Glutamatergic neuron (in vitro differentiated cells): ENCODE results near the gene ZNF628. TPM values are rescaled to one million over a fixed set of nuclear protein-coding genes. Genes with fewer than 3 reads are reported as not detected.

ENCODE experiments used
- DNase-seq: peaks from one replicate; pipeline ENCODE4 v3.0.0; 2022
- H3K27ac Mint-ChIP-seq: one replicate; pipeline ENCODE4 v1.8.0; 2020; ENCODE audit warnings: mild to moderate bottlenecking, mixed read lengths, inconsistent platforms; ENCODE audit not compliant: unreplicated experiment
- H3K27me3 Mint-ChIP-seq: one replicate; pipeline ENCODE4 v1.8.0; 2020; ENCODE audit warnings: mild to moderate bottlenecking, moderate library complexity, mixed read lengths, inconsistent platforms; ENCODE audit not compliant: unreplicated experiment
- H3K36me3 Mint-ChIP-seq: one replicate; pipeline ENCODE4 v1.8.0; 2020; ENCODE audit warnings: mild to moderate bottlenecking, mixed read lengths, inconsistent platforms; ENCODE audit not compliant: unreplicated experiment
- H3K4me1 Mint-ChIP-seq: one replicate; pipeline ENCODE4 v1.8.0; 2020; ENCODE audit warnings: mild to moderate bottlenecking, low read depth, mixed read lengths, inconsistent platforms; ENCODE audit not compliant: unreplicated experiment
- H3K4me3 Mint-ChIP-seq: one replicate; pipeline ENCODE4 v1.8.0; 2020; ENCODE audit warnings: mild to moderate bottlenecking, mixed read lengths, inconsistent platforms; ENCODE audit not compliant: unreplicated experiment
- H3K9me3 Mint-ChIP-seq: one replicate; pipeline ENCODE4 v1.8.0; 2020; ENCODE audit warnings: mild to moderate bottlenecking, moderate library complexity, mixed read lengths, inconsistent platforms; ENCODE audit not compliant: unreplicated experiment
- CTCF ChIP-seq: fragments of 200-600 bp; sonication (generic); IDR thresholded peaks from one replicate; pipeline ENCODE4 v1.5.0; 2021; ENCODE audit not compliant: partially characterized antibody, unreplicated experiment
- total RNA-seq: library from RNA; stranded (reverse); fragmentation: NEBNext Ultra II Directional; extraction: Animal tissue kit (Norgen Biotek cat#: 25700); gene quantifications from one replicate; pipeline ENCODE4 v1.2.1, GENCODE V29; 2021; ENCODE audit not compliant: unreplicated experiment

ZNF628 gene
- total RNA-seq, 1 donor from 2014 or later = 13.7 TPM

- no peak for TF ChIP-seq CTCF
- Mint-ChIP-seq H3K27ac (peak overlapping the region; percentile 52), H3K4me1 (peaks cover 15% of the 10 kb centered on the region), H3K36me3 (no peaks in the 10 kb centered on the region), H3K9me3 (peaks cover 8% of the 10 kb centered on the region), H3K4me3 (peak overlapping the region; percentile 81), H3K27me3 (peaks cover 6% of the 10 kb centered on the region)
- peak; percentile 77 for DNase-seq
Measured at GRCh38 chr19:55460670-55461258, 15.7 kb upstream of the ZNF628 start.

- peak within 1 kb of the TSS; percentile 81 for H3K4me3 Mint-ChIP-seq
- DNase-seq = peak; percentile 100
- TF ChIP-seq CTCF = peak; percentile 12
- H3K4me1 Mint-ChIP-seq = peaks cover 15% of the 10 kb centered on the region
- peak within 1 kb of the TSS; percentile 52 for H3K27ac Mint-ChIP-seq
- peaks cover 7% of the 10 kb centered on the region for H3K27me3 Mint-ChIP-seq
- peaks cover 11% of the 10 kb centered on the region for H3K9me3 Mint-ChIP-seq
- H3K36me3 Mint-ChIP-seq = no peaks in the 10 kb centered on the region
Measured at GRCh38 chr19:55461259-55461973, 15.0 kb upstream of the ZNF628 start, which contains the start of gene ISOC2. Gene ISOC2, minus strand, starts transcription at chr19:55461642. Its CDS starts 5,156 bp downstream, at chr19:55456486.

GRCh38 chr19:55461974-55462626 lies 14.3 kb upstream of the ZNF628 start:
- Mint-ChIP-seq H3K36me3 (no peaks in the 10 kb centered on the region), H3K4me1 (peaks cover 15% of the 10 kb centered on the region), H3K27me3 (peaks cover 7% of the 10 kb centered on the region), H3K4me3 (peak overlapping the region; percentile 81), H3K27ac (no peak overlapping the region), H3K9me3 (peaks cover 8% of the 10 kb centered on the region)
- TF ChIP-seq CTCF = no peak
- DNase-seq = no peak

GRCh38 chr19:55462722-55463121 lies 13.7 kb upstream of the ZNF628 start:
- no peak overlapping the region for H3K27ac Mint-ChIP-seq
- peaks cover 5% of the 10 kb centered on the region for H3K9me3 Mint-ChIP-seq
- H3K27me3 Mint-ChIP-seq = peaks cover 7% of the 10 kb centered on the region

More at GRCh38 chr19:55462722-55463121, 13.7 kb upstream of the ZNF628 start:
- no peak for DNase-seq
- Mint-ChIP-seq H3K4me1 (peaks cover 14% of the 10 kb centered on the region), H3K4me3 (peak overlapping the region; percentile 78), H3K36me3 (no peaks in the 10 kb centered on the region)
- no peak for TF ChIP-seq CTCF
